GM18511 (cell line): ENCODE data around the gene MXRA5.
"Not testable (repeated sequence)": the region's sequence is repeated elsewhere in the genome, so short reads cannot be mapped to it uniquely, and the experiment has no call there.

Experiments used
- ATAC-seq: cut with Tn5 transposase; IDR thresholded peaks from one replicate; pipeline ENCODE4 v1.9.1; 2021; ENCODE audit warnings: mild to moderate bottlenecking, moderate library complexity; ENCODE audit not compliant: unreplicated experiment

MXRA5 gene, protein sequence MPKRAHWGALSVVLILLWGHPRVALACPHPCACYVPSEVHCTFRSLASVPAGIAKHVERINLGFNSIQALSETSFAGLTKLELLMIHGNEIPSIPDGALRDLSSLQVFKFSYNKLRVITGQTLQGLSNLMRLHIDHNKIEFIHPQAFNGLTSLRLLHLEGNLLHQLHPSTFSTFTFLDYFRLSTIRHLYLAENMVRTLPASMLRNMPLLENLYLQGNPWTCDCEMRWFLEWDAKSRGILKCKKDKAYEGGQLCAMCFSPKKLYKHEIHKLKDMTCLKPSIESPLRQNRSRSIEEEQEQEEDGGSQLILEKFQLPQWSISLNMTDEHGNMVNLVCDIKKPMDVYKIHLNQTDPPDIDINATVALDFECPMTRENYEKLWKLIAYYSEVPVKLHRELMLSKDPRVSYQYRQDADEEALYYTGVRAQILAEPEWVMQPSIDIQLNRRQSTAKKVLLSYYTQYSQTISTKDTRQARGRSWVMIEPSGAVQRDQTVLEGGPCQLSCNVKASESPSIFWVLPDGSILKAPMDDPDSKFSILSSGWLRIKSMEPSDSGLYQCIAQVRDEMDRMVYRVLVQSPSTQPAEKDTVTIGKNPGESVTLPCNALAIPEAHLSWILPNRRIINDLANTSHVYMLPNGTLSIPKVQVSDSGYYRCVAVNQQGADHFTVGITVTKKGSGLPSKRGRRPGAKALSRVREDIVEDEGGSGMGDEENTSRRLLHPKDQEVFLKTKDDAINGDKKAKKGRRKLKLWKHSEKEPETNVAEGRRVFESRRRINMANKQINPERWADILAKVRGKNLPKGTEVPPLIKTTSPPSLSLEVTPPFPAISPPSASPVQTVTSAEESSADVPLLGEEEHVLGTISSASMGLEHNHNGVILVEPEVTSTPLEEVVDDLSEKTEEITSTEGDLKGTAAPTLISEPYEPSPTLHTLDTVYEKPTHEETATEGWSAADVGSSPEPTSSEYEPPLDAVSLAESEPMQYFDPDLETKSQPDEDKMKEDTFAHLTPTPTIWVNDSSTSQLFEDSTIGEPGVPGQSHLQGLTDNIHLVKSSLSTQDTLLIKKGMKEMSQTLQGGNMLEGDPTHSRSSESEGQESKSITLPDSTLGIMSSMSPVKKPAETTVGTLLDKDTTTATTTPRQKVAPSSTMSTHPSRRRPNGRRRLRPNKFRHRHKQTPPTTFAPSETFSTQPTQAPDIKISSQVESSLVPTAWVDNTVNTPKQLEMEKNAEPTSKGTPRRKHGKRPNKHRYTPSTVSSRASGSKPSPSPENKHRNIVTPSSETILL (N-terminal part only)

DNA sequence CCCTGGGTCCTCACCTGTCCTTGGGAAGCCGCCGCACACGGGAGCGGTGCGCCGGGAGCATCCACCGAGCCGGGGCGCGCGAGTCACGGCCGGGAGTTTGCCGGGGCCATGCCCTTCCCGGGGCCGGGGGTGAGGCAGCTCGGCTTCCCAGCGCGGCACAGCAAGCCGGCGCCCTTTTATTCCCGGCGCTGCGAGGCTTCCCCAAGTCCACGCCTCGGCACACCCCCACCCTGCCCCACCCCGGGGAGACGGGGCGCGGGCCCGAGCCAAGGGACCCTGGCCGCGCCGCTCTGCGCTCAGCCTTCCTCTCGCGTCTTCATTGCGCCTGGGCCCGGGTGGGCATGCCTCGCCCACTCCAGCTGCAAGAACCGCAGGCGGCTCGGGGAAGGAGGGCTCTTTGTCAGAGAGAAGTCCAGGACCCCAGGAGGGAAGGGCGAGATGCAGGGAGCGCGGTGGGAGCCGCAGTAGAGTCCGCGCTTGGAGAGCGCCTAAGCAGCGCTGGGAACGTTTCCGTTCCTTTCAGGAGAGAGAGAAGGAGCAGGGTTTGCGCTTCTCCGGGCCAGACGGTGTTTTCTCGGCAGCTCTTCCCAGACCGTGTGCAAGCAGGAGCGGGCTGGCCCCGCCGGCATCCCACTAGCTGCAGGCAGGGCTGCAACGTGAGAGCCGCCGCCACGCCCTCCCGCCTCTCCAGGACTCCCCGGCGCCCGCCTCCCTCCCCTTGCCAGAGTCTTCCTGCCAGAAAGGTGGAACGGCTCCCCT lies at the start of gene MXRA5:
Gene MXRA5, minus strand, starts transcription at position 152 of the 759 bp plus-strand sequence. CDS start 2,819 bp downstream, outside the sequence.
- ATAC-seq = no peak

DNA sequence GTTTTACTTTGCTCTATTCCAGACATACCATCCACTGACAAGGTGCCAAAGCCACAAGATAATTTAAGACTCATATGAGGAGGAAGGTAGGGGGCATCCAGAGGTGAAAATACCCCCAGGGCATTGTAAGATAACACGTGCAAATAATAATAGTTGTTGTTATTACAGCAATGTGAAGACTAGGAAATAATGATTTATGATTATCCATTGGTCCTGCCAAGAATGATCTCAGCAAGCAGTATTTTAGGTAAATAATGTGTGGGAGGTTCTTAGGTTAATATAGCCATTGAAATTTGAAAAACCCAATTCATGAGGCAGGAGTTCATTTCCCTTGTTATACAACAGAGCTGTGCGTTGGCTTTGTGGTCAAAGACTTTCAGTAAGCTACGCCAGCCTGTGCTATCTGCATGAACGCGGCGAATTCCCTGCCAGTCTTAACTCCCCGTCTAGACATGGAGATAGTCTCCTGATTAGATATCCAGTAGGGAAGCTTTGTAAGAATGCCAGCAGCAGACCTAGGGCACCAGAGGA lies 47.2 kb upstream of the MXRA5 start:
- ATAC-seq = no peak

DNA sequence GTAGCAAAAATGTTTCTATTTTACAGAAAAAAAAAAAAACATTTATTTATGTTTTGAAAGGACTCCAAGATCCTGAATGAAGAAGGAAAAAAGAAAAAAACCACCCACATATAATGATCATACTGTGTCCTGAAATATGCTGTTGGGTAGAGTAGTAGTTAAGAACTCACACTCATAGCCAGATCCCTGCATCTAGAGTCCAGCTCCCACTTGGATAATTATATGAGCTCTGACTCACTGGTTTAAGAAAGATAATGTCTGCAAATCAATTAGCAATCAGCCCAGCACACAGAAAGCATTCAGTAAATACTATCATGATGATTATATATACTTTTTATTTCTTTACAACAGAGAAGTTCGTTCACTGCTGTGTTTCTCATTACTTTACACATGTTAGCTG lies 46.7 kb upstream of the MXRA5 start:
- no peak for ATAC-seq

DNA sequence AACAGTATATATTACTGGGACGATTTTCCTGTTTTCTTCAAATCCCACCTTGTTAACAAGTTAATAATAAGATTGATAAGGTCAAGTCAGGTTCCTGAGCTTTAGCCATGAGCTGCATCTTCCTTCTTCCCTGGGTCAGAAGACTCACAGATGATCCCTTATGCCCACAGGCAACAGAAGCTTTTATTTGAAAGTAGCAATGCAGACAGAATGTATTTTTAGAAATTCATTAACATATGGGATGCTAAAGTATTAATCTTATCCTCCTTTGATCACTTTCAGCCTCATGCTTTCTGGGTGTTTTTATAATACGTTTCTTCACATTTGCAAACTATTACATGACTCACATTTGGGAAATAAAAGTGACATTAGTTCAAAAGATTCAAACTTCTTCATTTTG lies 42.0 kb upstream of the MXRA5 start:
- ATAC-seq = no peak

DNA sequence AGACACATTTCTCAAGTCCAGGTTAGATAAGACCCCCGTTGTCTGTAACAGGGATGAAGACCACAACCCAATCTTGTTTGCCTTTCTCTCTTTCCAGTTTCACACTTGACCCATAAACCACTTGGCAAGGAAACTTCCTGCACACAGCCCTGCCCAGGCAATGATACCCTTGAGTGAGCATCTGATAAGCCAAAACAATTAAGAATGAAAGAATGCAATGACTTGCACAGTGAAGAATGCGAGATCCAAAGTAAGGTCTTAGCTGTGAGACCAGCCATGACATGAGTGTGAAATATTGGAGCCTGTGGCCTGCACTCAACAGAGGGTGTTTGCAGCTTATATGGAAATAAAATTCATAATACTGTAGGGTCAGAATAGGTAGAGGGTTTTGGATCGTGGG lies 37.9 kb upstream of the MXRA5 start:
- no peak for ATAC-seq

DNA sequence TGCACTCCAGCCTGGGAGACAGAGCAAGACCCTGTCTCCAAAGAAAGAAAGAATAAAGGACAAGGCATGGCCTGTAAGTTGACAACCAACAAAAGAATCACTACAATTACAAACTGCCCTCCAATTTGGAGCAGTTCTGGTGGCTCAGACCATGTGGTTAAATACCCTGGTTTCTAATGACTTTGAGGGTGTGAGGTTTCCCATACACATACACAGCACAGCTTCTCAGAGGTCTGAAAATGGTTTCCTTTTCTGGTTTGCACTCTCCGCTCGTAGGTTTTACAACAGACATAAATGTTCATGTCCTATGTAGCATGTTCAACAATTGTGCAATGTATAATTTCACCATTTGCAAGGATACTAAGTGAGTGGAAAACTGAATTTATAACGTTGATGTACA lies 34.2 kb upstream of the MXRA5 start:
- ATAC-seq = no peak

DNA sequence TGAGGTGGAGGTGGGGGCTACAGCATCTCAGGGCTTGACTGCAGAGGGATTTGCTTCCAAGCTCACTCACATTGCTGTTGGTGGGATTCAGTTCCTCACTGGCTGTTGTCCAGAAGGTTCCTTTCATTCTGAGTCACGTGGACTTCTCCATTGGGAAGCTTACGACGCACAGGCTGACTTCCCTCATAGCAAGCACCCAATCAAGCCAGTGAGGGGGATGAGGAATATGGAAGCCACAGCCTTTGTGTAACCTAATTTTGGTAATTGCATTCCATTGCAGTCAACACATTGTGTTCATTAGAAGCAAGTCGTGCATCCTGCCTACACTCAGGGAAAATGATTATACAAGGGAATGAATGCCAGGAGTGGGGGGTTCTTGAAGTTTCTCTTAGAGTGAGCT lies 32.7 kb upstream of the MXRA5 start:
- ATAC-seq = no peak

DNA sequence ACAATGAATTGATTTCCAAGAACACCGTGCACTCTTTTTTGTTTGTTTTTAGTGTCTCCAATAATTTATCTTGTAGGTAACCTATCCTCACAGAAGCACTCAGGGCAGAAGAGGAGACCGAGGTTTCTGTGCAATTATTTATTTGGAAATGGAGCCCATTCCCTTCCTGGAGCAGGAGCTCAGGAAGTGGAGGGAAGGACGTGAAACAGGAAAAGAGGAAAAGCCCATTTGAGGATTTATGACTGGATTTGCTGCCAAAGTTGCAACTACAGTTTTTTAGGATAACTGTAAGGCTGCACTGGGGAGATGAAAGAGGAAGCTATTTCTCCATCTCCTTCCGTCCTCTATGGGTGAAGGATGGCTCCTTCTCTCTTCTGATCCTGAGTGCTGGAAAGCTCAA lies 31.7 kb upstream of the MXRA5 start:
- ATAC-seq = no peak

DNA sequence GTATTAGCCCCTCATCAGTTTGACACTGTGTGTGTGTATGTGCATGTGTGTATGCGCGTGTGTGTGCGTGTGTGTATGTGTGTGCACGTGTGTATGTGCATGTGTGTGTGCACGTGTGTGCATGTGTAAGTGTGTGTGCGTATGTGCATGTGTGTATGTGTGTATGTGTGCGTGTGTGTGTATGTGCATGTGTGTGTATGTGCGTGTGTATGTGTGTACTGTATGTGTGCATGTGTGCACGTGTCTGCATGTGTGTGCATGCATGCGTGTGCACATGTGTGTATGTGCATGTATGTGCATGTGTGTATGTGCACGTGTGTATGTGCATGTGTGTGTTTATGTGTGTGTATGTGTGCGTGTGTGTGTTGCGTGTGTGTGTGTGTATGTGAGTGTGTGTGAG lies 31.1 kb upstream of the MXRA5 start:
- no peak for ATAC-seq

DNA sequence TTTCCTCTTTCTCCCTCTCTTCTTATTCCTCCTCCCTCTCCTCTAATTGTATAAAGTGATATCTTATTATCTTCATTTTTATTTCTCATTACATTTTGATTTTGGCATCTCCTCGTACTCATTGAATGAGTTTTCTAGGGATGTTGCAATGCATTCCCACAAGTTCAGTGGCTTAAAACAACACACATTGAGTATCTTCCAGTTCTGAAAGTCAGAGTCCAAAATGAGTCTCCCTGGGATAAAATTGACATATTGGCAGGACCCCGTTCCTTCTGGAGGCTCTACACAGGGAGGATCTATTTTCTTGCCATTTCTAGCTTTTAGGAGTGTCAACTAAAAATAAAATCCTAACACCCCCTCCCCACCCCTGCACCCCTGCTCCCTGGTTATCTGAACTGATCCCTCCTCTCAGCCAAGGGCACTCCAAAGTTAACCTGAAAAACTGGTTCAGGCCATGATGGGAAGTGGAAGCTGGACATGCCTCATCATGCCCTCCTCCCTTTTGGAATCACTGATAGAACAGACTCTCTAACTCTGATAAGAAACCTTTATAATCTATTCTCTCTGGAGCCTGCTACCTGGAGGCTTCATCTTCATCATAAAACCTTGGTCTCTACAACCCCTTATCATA lies 29.5 kb upstream of the MXRA5 start:
- not testable (repeated sequence) for ATAC-seq

DNA sequence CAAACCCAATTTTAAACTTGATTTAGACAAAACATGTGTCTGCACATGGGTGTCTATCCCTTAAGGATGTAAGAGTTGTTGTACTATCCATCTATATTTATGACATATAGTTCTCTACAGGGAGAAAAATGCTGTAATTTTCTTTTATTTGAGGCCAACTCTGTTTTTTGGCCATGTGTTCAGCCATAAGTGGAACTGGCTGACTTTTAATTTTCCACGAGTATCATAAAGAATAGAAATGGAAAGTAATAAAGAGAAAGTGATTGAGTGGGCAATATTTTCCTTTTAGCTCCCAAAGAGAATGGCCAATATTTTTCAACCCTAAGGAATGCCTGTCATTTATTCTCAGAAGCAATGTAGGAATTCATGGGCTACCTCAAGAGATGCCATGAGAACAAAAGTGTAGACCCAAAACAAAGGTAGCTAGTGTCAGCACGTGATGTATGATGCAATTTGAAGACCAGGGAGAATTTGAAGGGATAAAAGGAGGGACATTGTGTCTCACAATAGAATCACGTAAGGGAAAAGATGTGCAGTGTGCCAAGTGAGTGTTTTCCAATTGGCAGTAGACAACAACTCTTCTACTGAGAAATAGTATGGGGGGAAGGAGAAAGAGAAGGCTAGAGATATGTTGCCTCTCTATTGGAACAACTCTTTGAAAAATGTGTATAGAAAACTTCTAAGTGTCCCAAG lies 27.8 kb upstream of the MXRA5 start:
- no peak for ATAC-seq

DNA sequence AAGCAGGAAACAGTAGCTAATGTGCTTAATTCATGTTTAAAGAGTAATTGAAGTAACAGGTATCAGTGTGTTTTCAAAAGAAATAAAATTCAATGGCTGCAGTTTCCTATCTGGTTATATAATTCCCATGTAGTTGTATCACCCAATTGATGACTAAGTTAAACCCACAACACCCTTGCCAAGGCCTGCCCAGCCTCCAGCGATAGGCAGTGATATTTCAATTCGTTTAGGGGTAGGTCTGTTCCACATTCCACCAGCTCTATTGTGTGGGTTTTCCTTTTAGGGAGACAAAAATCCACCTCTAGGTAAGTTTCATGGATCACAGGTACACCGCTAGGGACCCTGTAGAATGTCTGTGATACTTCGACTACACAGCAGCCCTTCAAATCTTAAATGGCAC lies 24.7 kb upstream of the MXRA5 start:
- ATAC-seq = no peak

DNA sequence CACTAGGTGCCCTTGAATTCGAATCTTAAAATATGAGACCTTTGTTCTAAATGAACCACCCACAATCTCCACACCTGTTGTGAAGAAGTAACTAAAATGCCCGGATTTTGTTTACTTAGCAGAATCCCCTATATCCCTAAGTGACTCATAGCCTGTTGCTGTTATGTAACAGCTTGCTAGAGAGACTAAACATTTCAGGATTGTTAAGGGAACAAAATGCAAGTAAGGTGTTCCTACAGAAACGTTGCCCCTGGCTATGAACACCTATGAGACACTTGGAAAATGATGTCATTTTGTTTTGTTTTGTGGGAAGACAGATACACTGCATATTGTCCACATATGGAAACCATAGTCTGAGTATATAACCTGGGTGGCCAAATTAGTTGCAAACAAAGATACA lies 24.2 kb upstream of the MXRA5 start:
- no peak for ATAC-seq

DNA sequence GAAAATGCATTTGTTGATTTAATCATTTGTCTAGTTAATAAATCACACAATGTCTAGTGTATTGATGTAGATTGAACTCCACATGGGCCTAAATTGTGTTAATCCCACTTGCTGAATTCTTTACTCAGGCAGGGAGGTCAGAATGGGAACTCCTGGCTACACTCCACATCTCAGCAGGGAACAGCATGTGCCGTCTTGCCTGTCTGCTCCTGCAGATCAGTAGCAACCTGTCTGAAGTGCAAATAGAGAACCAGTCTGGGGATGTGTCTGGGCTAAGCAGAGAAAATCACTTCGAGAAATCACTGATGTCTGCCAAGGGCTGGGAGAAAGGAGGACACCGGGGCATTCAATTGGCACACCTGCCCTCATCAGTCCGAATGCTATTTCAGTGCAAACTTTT lies 16.5 kb upstream of the MXRA5 start:
- no peak for ATAC-seq

DNA sequence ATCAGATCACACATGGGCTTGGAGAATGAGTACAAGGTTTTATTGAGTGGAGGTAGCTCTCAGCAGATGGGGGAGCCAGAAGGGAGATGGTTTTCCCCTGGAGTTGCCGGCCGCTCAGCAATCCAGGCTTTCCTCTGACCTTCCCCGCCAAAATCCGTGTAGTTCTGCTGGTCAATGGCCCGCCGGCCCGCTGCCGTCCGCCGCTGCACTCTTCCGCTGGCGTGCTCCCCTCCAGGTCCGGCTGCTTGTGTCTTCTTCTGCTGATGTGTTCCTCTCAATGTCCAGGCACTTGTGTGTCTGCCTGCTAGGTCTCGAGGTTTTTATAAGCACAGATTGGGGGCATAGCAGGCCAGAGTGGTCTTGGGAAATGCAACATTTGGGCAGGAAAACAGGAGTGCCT lies 14.4 kb upstream of the MXRA5 start:
- ATAC-seq = no peak

DNA sequence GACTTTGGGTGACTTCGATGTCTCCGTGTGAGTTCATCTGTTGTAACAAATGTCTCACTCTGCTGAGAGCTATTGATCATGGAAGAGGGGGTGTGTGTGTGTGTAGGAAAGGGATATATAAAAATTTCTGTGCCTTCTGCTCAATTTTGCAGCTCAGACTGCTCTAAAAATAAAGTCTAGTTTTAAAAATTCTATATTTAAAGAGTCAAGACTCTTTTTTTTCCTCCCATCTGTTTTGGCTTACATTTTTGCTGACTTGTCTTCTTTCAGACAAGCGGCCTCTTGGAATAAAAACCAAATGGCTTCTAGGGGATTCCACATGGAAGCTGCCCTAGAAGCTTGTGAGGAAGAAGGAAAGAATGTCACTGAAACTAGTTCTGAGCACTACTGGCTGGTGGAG lies 6.3 kb upstream of the MXRA5 start:
- not testable (repeated sequence) for ATAC-seq

DNA sequence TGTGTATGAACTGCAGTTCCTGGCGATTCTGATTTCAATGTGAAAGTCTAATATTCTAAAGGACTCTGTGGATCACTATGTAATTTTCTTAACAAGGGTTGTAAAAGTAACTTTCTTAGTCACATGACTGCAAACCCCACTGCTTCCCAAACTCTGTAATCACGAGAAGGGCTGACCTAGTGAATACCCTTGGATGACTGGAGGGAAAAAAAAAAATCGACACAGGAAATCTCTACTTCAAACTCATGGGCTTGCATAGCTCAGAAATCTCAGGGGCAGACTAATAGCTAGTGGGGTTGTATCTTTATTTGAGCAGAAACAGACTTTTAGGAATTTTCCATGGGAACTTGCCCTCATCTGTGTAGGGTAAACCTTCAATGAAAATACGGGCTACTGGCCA lies 4.8 kb upstream of the MXRA5 start:
- ATAC-seq = no peak

DNA sequence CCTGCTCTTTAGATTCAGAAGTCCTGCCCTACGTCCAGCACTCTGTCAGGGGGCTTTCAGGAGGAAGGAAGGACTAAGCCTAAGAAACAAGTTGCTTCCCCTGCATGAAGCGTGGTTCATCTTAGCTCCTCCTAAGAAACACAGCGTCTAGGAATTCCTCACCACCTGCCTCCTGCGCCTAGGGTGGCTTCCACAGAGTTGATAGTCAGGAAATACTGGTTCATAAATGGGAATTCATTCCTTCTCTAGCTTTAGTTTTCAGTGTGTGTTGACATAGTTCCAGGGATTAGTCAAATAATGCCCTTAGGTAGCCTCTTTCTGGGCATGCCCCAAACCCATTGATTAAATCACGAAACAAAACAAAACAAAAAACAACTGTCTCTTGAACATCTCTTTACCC lies 1.7 kb upstream of the MXRA5 start:
- no peak for ATAC-seq
